ENCODE results near the gene PSTPIP1.

DNA sequence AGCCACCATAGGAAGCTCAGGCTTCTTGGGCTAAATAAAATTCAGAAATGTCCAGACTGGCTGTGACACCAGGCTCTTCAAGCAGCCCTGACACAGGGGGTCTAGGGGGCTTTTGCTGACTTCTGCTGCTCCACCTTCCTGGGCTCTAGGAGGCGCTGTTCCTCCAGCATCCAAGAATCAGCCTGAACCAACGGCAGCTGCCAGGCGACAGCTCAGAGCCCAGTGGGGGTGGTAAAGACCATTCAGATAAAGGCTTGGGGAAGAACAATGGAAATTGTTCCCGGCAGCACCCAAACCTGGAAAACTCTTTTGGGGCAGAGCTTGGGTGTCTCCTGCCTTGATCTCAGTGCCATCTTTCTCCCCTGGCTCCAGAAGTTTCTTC is 21.6 kb upstream of the PSTPIP1 start:
- TF ChIP-seq CTCF (IDR thresholded peaks at IDR 0.05) (no peak), POLR2A (IDR thresholded peaks at IDR 0.05) (no peak)

All from lower leg skin (tissue), 3 donors.